Tibial nerve (tissue), 4 donors: ENCODE measurements around the gene IGF2R. TPM values are rescaled to one million over a fixed set of nuclear protein-coding genes. Genes with fewer than 3 reads are reported as not detected.

ENCODE experiments used
- DNase-seq, 2 donors: peaks; one replicate each; pipeline ENCODE4 v3.0.0-alpha.2; 2019; ENCODE audit warnings: low spot score in 2 of 2
- H3K27ac ChIP-seq, 4 donors: fragments of 200-600 bp; sonication (generic) in 3 of 4; one replicate each; pipeline ENCODE4 v1.5.1; 2017 to 2019; ENCODE audit warnings: mild to moderate bottlenecking in 1 of 4
- H3K27me3 ChIP-seq, 2 donors: fragments of 200-600 bp; sonication (generic) in 1 of 2; one replicate each; pipeline versions ENCODE4 v1.5.1 to v1.6.0; 2017 to 2019
- H3K36me3 ChIP-seq, 3 donors: fragments of 200-600 bp; sonication (generic); one replicate each; pipeline ENCODE4 v1.5.1; 2018 to 2019
- H3K4me1 ChIP-seq, 4 donors: fragments of 200-600 bp; sonication (generic) in 3 of 4; one replicate each; pipeline ENCODE4 v1.5.1; 2017 to 2019
- H3K4me3 ChIP-seq, 4 donors: fragments of 200-600 bp; sonication (generic) in 3 of 4; one replicate each; pipeline ENCODE4 v1.5.1; 2017 to 2019; ENCODE audit warnings: mild to moderate bottlenecking in 1 of 4, moderate library complexity in 1 of 4
- H3K9me3 ChIP-seq, 4 donors: fragments of 200-600 bp; sonication (generic) in 3 of 4; one replicate each; pipeline ENCODE4 v1.5.1; 2017 to 2019
- EP300 ChIP-seq, 2 donors: sonication (generic); formaldehyde crosslinking; IDR thresholded peaks; one replicate each; pipeline ENCODE4 v1.6.1; 2017; ENCODE audit warnings: antibody characterized with exemption in 2 of 2, mild to moderate bottlenecking in 1 of 2
- POLR2A ChIP-seq, 2 donors: fragments of 450-650 bp; IDR thresholded peaks; one replicate each; pipeline ENCODE4 v1.6.1; 2017; ENCODE audit warnings: antibody characterized with exemption in 2 of 2, mild to moderate bottlenecking in 2 of 2, moderate library complexity in 2 of 2
- WGBS, 2 donors: methylation state at CpG; one replicate each; pipeline ENCODE4 v1.1.5; 2018; 5-methylcytosine and 5-hydroxymethylcytosine counted together
- total RNA-seq, 4 donors: library from RNA; depleted of rRNA; stranded (reverse); fragments of >200 nt; gene quantifications; one replicate each; pipeline ENCODE4 v1.1.0, GENCODE V29; 2016
- TF ChIP-seq, protein P1 (sequence below), 5 experiments: fragments of 200-600 bp in 3 of 5; fragments of 450-650 bp in 2 of 5; sonication (generic) in 3 of 5; IDR thresholded peaks; one replicate each; pipeline ENCODE4 v1.5.1; 2016 to 2019; ENCODE audit warnings: antibody characterized with exemption in 5 of 5, mild to moderate bottlenecking in 3 of 5, moderate library complexity in 2 of 5

IGF2R gene
- total RNA-seq, 4 donors from 2014 or later = 60.1 to 81.3 (median 68.5) TPM

- 70 to 74% methylated on average over 13 of the region's 13 CpGs for WGBS, 2 donors
- no peaks in the 10 kb centered on the region for H3K27me3 ChIP-seq
- H3K4me3 ChIP-seq = no peak overlapping the region
- no peaks in the 10 kb centered on the region for H3K9me3 ChIP-seq
- DNase-seq = no peak
- TF ChIP-seq POLR2A (IDR thresholded peaks at IDR 0.05) = no peak
- H3K4me1 ChIP-seq = peaks cover 0 to 22% (median 2%) of the 10 kb centered on the region in 4 donors
- H3K27ac ChIP-seq = peak overlapping the region in 1 of 4 donors; percentile 18
- no peaks in the 10 kb centered on the region for H3K36me3 ChIP-seq
These were observed 16.4 kb upstream of the IGF2R start for GRCh38 chr6:159952289-159953005.

- TF ChIP-seq POLR2A (IDR thresholded peaks at IDR 0.05) = no peak
- peak in 1 of 2 donors; percentile 87 for TF ChIP-seq EP300 (IDR thresholded peaks at IDR 0.05)
- WGBS, 2 donors = 15 to 24% methylated on average over 9 of the region's 9 CpGs
- Histone ChIP-seq H3K4me3 (no peak overlapping the region), H3K9me3 (no peaks in the 10 kb centered on the region), H3K27me3 (no peaks in the 10 kb centered on the region), H3K36me3 (no peaks in the 10 kb centered on the region), H3K27ac (peak overlapping the region in 1 of 4 donors; percentile 18), H3K4me1 (peaks cover 0 to 22% (median 2%) of the 10 kb centered on the region in 4 donors)
- DNase-seq = peak in 1 of 2 donors; percentile 56
These were observed 15.7 kb upstream of the IGF2R start for GRCh38 chr6:159953091-159953601.

DNA sequence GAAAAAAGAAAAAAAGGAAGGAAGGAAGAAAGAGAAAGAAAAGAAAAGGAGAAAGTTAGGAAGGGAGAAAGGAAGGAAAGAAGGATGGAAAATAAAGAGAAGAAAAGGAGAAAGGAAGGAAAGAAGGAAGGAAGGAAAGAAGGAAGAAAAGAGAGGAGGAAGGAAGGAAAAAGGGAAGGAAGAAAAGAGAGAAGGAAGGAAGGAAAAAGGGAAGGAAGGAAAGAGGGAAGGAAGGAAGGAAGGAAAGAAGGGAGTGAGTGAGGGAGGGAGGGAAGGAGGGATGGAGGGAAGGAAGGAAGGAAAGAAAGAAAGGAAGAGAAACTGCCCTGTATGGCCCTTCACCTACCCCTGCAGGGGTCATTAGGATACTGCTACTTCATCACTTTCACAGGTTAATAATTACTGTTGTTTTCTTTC, 12.9 kb upstream of the IGF2R start:
- Histone ChIP-seq H3K27ac (no peak overlapping the region), H3K27me3 (no peaks in the 10 kb centered on the region), H3K36me3 (no peaks in the 10 kb centered on the region), H3K9me3 (no peaks in the 10 kb centered on the region), H3K4me3 (no peak overlapping the region), H3K4me1 (peaks cover 0 to 34% (median 8%) of the 10 kb centered on the region in 4 donors)
- no peak for DNase-seq
- no peak for TF ChIP-seq EP300 (IDR thresholded peaks at IDR 0.05)
- TF ChIP-seq, protein P1, sequence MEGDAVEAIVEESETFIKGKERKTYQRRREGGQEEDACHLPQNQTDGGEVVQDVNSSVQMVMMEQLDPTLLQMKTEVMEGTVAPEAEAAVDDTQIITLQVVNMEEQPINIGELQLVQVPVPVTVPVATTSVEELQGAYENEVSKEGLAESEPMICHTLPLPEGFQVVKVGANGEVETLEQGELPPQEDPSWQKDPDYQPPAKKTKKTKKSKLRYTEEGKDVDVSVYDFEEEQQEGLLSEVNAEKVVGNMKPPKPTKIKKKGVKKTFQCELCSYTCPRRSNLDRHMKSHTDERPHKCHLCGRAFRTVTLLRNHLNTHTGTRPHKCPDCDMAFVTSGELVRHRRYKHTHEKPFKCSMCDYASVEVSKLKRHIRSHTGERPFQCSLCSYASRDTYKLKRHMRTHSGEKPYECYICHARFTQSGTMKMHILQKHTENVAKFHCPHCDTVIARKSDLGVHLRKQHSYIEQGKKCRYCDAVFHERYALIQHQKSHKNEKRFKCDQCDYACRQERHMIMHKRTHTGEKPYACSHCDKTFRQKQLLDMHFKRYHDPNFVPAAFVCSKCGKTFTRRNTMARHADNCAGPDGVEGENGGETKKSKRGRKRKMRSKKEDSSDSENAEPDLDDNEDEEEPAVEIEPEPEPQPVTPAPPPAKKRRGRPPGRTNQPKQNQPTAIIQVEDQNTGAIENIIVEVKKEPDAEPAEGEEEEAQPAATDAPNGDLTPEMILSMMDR (IDR thresholded peaks at IDR 0.05) = no peak
- TF ChIP-seq POLR2A (IDR thresholded peaks at IDR 0.05) = no peak

GRCh38 chr6:159957071-159957673, 11.7 kb upstream of the IGF2R start:
- no peaks in the 10 kb centered on the region for H3K9me3 ChIP-seq
- peaks cover 0 to 29% (median 8%) of the 10 kb centered on the region in 4 donors for H3K4me1 ChIP-seq
- WGBS, 2 donors = 88 to 91% methylated on average over 6 of the region's 6 CpGs
- H3K27me3 ChIP-seq = no peaks in the 10 kb centered on the region
- H3K36me3 ChIP-seq = no peaks in the 10 kb centered on the region
- no peak overlapping the region for H3K4me3 ChIP-seq
- no peak for DNase-seq
- H3K27ac ChIP-seq = no peak overlapping the region
- TF ChIP-seq, protein P1 (IDR thresholded peaks at IDR 0.05) = no peak
- TF ChIP-seq POLR2A (IDR thresholded peaks at IDR 0.05) = no peak
- TF ChIP-seq EP300 (IDR thresholded peaks at IDR 0.05) = no peak

DNA sequence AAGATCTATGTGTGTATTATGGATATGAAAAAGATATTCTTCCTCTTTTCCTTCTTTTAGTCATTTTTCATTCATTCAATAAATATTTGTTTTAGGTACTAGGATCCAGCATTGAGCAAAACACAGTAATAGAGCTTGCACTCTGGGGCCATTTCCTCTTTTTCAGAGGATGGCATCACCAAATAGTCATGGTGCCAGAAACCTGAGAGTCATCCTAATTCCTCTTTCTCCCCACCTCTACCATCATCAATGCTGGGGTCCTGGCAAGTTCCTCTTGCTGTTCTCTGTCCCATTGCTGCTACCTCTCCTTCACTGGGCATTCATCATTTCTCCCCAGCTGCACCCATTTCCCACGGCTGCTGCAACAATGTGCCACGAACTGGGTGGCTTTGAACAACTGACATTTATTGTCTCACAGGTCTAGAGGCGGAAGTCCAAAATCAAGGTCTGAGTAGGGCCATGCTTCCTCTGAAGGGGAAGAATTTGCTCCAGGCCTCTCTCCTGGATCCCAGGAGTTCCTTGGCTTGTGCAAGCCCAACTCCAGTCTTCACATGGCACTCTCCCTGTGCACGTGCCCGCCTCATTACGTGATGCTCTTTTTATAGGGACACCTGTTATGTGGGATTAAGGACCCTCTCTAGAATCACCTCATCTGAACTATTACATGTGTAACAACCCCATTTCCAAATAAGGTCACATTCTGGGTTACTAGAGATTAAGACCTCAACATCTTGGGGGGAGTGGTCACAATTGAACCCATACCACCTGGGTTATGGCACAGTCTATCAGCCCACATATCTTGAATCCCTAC, 9.5 kb upstream of the IGF2R start:
- no peak for DNase-seq
- no peaks in the 10 kb centered on the region for H3K27me3 ChIP-seq
- peak overlapping the region in 2 of 4 donors; percentile 66 to 72 for H3K27ac ChIP-seq
- 83 to 91% methylated on average over 6 of the region's 6 CpGs for WGBS, 2 donors
- H3K36me3 ChIP-seq = no peaks in the 10 kb centered on the region
- H3K4me1 ChIP-seq = peaks cover 0 to 12% (median 6%) of the 10 kb centered on the region in 4 donors
- TF ChIP-seq, protein P1 (IDR thresholded peaks at IDR 0.05) = no peak
- peak in 1 of 2 donors; percentile 37 for TF ChIP-seq EP300 (IDR thresholded peaks at IDR 0.05)
- H3K4me3 ChIP-seq = no peak overlapping the region
- H3K9me3 ChIP-seq = no peaks in the 10 kb centered on the region
